Tibial nerve (tissue), 4 donors: ENCODE results near the gene CSNK2B.

Experiments used
- EP300 ChIP-seq, 2 donors: sonication (generic); formaldehyde crosslinking; IDR thresholded peaks; one replicate each; pipeline ENCODE4 v1.6.1; 2017; ENCODE audit warnings: antibody characterized with exemption in 2 of 2, mild to moderate bottlenecking in 1 of 2
- POLR2A ChIP-seq, 2 donors: fragments of 450-650 bp; IDR thresholded peaks; one replicate each; pipeline ENCODE4 v1.6.1; 2017; ENCODE audit warnings: antibody characterized with exemption in 2 of 2, mild to moderate bottlenecking in 2 of 2, moderate library complexity in 2 of 2
- TF ChIP-seq, protein P1 (sequence below), 5 experiments: fragments of 200-600 bp in 3 of 5; fragments of 450-650 bp in 2 of 5; sonication (generic) in 3 of 5; IDR thresholded peaks; one replicate each; pipeline ENCODE4 v1.5.1; 2016 to 2019; ENCODE audit warnings: antibody characterized with exemption in 5 of 5, mild to moderate bottlenecking in 3 of 5, moderate library complexity in 2 of 5

DNA sequence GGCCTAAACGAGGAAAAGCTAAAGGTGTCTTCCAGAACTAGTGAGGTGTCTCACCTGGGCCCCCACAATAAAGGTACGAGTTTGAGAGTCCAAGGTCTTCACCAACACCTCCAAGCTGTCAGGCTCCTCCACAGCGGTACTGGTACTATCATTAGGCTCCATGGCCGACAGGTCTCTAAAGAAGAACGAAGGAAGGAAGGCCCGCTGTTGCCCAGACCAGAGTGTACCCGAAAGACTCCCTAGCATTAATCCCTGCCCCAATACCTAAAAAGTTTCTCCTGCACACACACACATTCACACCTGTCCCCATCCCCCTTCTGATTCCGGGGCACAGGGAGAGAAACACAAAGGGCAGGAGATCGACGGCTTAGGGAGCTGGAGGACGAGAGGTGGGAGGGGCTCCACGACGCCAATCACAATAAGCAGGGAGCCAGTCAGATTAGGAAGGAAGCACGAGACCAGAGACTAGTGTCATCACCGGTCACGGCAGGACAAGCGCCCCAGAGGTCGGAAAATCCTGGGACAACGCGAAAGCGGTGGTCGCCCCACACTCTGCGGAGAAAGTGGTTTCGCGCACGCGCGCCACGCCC lies 14.2 kb upstream of the CSNK2B start:
- TF ChIP-seq EP300 (IDR thresholded peaks at IDR 0.05) (no peak), POLR2A (IDR thresholded peaks at IDR 0.05) (no peak)
- TF ChIP-seq, protein P1, sequence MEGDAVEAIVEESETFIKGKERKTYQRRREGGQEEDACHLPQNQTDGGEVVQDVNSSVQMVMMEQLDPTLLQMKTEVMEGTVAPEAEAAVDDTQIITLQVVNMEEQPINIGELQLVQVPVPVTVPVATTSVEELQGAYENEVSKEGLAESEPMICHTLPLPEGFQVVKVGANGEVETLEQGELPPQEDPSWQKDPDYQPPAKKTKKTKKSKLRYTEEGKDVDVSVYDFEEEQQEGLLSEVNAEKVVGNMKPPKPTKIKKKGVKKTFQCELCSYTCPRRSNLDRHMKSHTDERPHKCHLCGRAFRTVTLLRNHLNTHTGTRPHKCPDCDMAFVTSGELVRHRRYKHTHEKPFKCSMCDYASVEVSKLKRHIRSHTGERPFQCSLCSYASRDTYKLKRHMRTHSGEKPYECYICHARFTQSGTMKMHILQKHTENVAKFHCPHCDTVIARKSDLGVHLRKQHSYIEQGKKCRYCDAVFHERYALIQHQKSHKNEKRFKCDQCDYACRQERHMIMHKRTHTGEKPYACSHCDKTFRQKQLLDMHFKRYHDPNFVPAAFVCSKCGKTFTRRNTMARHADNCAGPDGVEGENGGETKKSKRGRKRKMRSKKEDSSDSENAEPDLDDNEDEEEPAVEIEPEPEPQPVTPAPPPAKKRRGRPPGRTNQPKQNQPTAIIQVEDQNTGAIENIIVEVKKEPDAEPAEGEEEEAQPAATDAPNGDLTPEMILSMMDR (IDR thresholded peaks at IDR 0.05), result no peak
